ENCODE results near the gene COX14.
"Not testable (repeated sequence)": the region's sequence is repeated elsewhere in the genome, so short reads cannot be mapped to it uniquely, and the experiment has no call there.

The COX14 gene

DNA sequence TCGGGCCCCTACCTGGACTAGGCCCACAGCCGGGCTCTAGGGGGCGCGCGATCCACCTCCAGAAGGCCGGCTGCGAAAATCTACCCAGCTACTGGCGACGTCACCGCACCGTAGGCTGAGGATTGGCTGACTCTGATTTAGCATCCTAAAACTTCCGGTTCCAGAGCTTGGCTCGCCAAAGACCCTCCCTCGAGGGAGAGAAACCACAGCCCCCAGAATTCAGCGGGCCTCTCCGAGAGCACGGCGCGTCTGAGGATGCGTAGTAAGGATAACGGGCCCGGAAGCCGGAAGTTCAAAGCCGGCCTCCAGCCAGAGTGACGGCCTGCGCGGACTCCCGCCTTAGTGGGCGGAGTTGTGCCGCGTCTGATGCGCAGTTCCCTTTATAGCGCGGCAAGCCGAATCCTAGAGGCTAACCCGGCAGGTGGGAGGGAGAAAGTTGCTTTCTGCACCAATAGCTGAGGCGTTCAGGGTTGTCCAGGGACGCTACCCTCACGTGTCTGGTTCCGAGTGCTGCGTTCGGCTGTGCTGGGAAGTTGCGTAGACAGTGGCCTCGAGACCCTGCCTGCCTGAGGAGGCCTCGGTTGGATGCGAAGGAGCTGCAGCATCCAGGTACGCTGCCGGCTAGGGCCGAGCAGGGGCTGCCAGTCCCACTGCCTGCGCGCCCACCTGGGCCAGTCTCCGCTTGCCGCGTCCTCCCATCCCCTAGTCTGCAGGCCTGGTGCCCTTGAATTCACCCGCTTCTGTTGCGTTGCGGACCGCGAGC, at the start of gene COX14:
COX14 (plus strand) TSS at position 544 of the 763 bp plus-strand sequence. CDS start 7,808 bp downstream, outside the sequence.
- peak; percentile 100 for DNase-seq

GRCh38 chr12:50062728-50063460, 49.1 kb upstream of the COX14 start:
- DNase-seq, result no peak

DNA sequence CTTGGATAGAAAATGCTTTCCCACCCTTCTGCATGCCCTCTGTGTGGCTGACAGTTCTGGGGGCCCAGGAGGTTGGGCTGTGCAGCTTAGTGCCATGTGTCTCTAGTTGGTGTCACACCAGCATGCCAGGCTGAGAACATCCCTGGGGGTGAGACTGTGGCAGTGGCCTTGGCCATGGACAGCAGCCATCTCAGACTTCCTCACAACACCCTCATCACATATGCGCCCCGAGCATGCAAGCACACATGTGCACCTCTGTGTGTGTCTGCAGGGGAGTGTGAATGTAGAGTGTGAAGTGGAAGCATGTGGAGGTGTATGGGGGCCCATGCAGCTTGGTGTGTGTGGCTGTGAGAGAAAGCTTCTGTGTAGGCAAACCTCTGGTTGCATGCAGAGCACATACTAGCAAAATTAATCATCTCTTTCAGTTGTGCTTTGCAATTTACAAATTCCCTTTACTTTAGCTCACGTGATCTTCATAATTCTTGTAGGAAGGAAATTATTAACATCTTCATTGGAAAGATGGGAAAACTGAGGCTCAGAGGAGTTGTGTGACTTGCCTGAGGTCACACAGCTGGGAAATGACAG, 46.2 kb upstream of the COX14 start:
- DNase-seq, result no peak

DNA sequence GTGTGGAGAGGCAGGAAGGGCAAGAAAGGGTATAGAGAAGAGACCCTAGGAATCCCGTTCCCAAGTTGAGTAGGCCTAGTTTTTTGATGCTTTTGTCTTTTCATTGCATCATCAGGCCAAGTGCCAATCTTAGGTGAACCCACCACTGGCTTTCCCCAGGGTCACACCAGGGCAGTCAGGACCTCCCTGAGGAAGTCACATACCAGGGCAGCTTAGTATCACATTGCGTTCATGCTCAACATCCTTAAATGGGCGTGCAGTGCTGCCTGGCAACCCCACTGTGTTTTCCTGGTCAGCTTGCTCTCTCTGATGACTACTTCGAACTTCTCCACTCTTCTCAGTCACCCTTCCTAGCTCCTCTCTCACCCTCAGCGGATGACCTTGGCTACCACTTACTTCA, 45.6 kb upstream of the COX14 start:
- DNase-seq, result peak; percentile 31

DNA sequence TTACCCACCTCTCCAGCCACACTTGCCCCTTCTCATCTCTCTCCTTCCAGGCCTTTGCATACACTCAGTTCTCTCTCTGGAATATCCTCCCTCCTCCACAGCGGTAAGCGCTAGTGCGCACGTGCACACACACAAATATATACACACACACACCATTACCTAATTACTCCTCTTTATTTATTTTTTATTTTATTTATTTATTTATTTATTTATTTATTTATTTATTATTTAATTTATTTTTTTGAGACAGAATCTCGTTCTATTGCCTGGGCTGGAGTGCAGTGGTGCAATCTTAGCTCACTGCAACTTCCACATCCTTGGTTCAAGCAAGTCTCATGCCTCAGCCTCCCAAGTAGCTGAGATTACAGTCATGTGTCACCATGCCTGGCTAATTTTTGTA, 43.0 kb upstream of the COX14 start:
- no peak for DNase-seq

GRCh38 chr12:50069539-50069938, 42.5 kb upstream of the COX14 start:
- DNase-seq, result no peak

DNA sequence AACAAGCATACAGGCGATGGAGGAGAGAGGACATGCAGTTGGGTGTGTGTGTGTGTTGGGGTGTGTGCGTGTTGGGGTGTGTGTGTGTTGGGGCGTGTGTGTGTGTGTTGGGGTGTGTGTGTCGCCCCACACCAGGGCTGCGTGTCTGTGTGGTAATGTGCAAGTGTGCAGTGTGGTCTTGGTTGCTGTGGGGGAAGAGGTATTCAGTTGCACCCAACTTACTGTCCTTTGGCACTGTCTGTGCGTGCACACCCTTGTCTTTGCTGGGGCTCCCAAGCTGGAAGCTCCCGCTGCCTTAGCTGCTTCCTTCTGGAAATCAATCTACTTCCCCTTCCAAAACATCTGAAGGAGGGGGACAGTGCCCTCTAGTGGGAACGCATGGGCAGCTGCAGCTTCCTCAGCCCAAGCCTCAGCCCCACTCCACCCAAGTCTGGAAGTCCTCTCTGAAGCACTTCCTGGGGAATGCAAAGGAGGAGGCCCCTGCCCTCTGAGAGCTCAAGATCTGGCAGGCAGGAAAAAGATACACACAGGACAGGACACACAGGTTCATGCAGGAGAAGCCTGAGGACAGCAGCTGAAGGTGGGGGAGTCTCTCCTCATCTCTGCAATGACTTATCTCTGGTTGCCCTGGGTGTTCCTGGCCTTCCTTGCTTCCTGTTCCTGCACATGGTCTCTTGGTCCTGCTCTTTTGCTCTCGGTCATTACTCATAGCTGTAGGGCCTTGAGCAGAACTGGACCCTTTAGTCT, 41.5 kb upstream of the COX14 start:
- DNase-seq, result peak; percentile 59

DNA sequence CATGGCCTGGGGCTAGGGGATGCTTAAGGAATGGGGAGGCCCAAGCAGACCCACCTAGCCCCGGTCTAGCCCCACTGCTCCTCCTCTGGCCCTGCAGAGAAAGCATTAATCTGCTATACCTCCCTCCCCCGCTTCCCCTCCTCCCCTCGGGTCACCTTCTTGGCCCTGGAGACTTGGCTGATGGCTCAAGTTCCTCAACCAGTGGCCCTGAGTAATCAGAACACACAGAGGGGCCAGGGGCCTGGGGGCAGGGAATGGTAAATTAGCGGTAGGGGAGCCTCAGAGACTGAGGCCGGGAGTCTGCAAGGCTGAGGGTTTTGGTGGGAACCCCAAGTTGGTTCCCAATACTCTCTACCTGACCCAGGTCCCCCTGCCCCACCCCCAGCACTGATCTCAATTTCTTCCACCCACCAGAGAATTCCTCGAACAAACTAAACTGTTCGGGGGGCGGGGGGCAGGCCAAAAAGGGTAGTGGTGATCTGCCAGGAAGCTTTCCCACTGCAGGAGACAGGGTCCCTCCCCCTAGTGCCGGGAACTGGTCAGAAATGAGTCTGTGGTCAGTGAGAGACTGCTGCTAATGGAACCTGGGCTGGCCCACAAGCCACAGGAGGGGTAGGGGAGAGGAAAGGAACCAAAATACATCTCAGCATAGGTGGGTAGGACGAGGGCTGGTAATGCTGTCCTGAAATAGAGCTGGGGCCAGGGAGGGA, 39.7 kb upstream of the COX14 start:
- no peak for DNase-seq

- DNase-seq, result no peak
These were observed 38.8 kb upstream of the COX14 start for GRCh38 chr12:50073206-50073605.

DNA sequence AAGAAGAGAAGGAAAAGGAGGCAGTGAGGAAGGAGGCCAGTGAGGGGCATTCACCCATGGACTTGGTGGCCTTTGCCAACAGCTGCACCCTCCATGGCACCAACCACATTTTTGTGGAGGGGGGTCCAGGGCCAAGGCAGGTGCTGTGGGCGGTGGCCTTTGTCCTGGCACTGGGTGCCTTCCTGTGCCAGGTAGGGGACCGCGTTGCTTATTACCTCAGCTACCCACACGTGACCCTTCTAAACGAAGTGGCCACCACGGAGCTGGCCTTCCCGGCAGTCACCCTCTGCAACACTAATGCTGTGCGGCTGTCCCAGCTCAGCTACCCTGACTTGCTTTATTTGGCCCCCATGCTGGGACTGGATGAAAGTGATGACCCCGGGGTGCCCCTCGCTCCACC, 38.3 kb upstream of the COX14 start:
- DNase-seq, result no peak

DNA sequence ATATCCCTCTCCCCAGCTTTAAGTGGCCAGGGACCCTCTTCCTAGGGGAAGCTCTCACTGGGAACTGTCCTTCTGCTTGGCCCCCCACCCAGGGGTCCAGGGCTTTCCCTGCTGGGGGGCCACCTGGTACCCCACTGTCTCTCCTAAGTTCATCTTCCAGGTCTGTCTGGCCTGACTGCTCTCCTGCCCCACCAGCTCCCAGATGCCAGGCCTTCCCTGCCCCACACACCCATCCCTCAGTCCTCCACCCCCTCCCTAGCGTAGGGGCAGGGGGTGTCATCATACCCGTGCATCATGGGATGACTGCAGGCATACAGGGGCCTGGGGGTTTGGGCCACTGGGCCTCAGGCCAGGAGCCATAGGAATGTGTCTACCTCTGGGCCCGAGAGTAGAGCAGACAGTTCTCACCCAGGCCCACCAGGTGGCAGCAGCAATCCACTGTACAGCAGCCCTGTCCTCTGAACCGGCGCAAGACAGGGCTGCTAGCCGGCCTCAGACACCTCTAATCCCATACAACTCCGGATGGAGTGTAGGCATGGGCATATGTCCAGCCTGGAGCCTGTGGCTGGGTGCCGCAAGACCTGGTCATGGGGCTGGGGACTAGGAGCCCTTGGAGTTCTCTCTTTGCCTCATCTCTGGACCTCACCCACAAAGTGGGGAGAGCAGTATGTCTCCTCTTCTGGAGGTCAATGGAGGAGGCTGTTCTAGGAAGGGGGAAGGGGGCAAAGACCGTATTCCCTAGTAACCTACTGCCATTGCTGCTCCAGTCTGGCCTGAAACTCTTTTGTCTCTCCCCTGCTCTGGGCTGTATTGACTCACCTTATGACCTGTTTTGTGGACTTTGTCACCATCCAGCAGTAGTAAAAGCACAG, 36.9 kb upstream of the COX14 start:
- DNase-seq, result peak; percentile 80

- no peak for DNase-seq
These were observed 36.2 kb upstream of the COX14 start for GRCh38 chr12:50075808-50076170.

DNA sequence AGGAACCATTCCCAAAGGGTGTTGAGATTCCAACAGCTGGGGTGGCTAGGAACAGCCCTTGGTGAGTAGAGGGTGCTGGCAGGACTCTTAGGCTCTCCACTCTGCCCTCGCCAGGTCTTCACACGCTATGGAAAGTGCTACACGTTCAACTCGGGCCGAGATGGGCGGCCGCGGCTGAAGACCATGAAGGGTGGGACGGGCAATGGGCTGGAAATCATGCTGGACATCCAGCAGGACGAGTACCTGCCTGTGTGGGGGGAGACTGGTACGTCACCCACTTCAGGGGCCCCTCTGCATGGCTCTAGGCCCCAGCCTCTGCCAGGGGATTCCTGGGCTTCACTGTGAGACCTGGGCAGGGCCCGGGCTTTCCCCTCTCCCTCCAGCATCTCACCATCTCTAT, 34.9 kb upstream of the COX14 start:
- no peak for DNase-seq

- DNase-seq, result no peak
These were observed 33.8 kb upstream of the COX14 start for GRCh38 chr12:50078281-50078680.

DNA sequence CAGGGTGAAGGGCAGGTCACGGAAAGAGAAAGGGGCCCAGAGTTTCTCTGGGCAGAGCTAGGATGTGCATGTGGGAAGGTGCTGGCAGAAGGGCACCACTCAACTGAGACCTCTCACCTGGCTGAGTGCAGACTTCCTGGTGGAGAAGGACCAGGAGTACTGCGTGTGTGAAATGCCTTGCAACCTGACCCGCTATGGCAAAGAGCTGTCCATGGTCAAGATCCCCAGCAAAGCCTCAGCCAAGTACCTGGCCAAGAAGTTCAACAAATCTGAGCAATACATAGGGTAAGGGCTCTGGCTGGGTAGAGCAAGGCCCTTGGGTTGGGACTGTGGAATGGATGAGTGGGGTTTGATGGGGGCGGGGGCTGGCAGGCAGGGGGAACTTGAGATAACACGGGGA, 32.3 kb upstream of the COX14 start:
- DNase-seq, result no peak

- no peak for DNase-seq
These were observed 30.8 kb upstream of the COX14 start for GRCh38 chr12:50081096-50081808.

DNA sequence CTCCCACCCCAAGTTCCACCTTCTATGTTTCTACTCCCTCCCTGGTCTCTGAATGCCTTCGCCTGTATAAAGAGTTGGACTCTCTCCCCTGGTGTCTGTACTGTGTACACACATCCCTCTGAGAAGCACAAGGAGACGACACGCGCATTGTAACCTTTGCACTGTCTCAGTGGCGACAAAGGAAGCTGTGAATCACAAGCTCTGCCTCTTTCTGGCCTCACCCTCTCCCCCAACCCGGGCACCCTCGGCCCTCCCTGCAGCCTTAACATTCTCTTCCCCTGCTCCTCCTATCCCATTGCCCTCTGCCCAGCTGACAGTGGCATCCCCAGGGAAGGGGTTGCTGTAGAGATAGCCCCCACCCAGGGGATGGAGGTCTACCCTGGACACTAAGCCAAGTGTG, 29.4 kb upstream of the COX14 start:
- no peak for DNase-seq

- no peak for DNase-seq
These were observed 28.7 kb upstream of the COX14 start for GRCh38 chr12:50083301-50083700.

DNA sequence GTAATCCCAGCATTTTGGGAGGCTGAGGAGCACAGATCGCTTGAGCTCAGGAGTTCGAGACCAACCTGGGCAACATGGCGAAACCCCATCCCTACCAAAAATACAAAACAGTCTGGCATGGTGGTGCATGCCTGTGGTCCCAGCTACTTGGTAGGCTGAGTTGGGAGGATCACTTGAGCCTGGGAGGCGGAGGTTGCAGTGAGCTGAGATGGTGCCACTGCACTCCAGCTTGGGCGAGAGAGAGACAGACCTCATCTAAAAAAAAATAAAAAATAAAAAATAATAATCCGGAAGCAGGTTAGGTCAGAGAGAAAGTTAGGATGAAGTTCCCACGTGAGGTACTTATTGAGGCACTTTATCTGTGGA, 27.6 kb upstream of the COX14 start:
- DNase-seq, result not testable (repeated sequence)

GRCh38 chr12:50084775-50085614, 27.0 kb upstream of the COX14 start, which contains the start of gene SMARCD1:
SMARCD1 (plus strand) TSS chr12:50085342; CDS start chr12:50085370, 28 bp downstream.
- peak; percentile 90 for DNase-seq
